Common myeloid progenitor, CD34-positive (primary cell): ENCODE data around the gene ZNF526.

Experiments used
- CTCF ChIA-PET: fragments of 350-600 bp; sonication (Branson Sonifier 250); formaldehyde crosslinking; loops from one replicate; lab custom pipeline; 2021; ENCODE audit warnings: antibody characterized with exemption; lab: Charles Lee
- POLR2A ChIA-PET: fragments of 350-600 bp; sonication (Branson Sonifier 250); formaldehyde crosslinking; loops from one replicate; lab custom pipeline; 2021; ENCODE audit warnings: antibody characterized with exemption; lab: Charles Lee
- DNase-seq, 3 donors: peaks; one replicate each; pipeline versions ENCODE4 v3.0.0 to v3.0.0-alpha.2; 2013
- H3K27ac ChIP-seq, 2 experiments: 1 replicate in 1 of 2; 2 replicates in 1 of 2; pipeline ENCODE4 v1.7.0; 2013; ENCODE audit warnings: inconsistent platforms in 2 of 2, low read length in 2 of 2, mild to moderate bottlenecking in 2 of 2, low read depth in 1 of 2, moderate library complexity in 1 of 2; ENCODE audit not compliant: severe bottlenecking in 2 of 2, insufficient read depth in 1 of 2, poor library complexity in 1 of 2
- H3K27me3 ChIP-seq, 5 experiments: replicated peaks in 2 of 5; 1 replicate in 3 of 5; 2 replicates in 2 of 5; pipeline versions ENCODE4 v1.6.1 to v1.7.0; 2013; ENCODE audit warnings: low read length in 4 of 5, mild to moderate bottlenecking in 2 of 5, moderate library complexity in 2 of 5, inconsistent platforms in 1 of 5; ENCODE audit not compliant: insufficient read depth in 5 of 5, control insufficient read depth in 4 of 5
- H3K36me3 ChIP-seq, 4 experiments: 1 replicate in 2 of 4; 2 replicates in 2 of 4; pipeline versions ENCODE4 v1.6.1 to v1.7.0; 2013; ENCODE audit warnings: low read length in 3 of 4, control low read depth in 1 of 4, mild to moderate bottlenecking in 1 of 4; ENCODE audit not compliant: control insufficient read depth in 4 of 4, insufficient read depth in 4 of 4
- H3K4me1 ChIP-seq, 4 experiments: 1 replicate in 3 of 4; 2 replicates in 1 of 4; pipeline versions ENCODE4 v1.6.1 to v1.7.1; 2013; ENCODE audit warnings: low read length in 3 of 4, mild to moderate bottlenecking in 3 of 4, control low read depth in 1 of 4, inconsistent platforms in 1 of 4, moderate library complexity in 1 of 4; ENCODE audit not compliant: control insufficient read depth in 4 of 4, insufficient read depth in 4 of 4; ENCODE audit errors: control extremely low read depth in 1 of 4
- H3K4me3 ChIP-seq, 7 experiments: 1 replicate in 4 of 7; 2 replicates in 3 of 7; pipeline versions ENCODE4 v1.5.1 to v1.7.0; 2013; ENCODE audit warnings: mild to moderate bottlenecking in 7 of 7, low read length in 6 of 7, moderate library complexity in 6 of 7, inconsistent platforms in 2 of 7, low read depth in 2 of 7, control low read depth in 1 of 7; ENCODE audit not compliant: insufficient read depth in 4 of 7, control insufficient read depth in 1 of 7; ENCODE audit errors: extremely low read depth in 1 of 7
- H3K9me3 ChIP-seq, 5 experiments: 1 replicate in 4 of 5; 2 replicates in 1 of 5; pipeline versions ENCODE4 v1.6.1 to v1.7.1; 2013; ENCODE audit warnings: low read length in 4 of 5, mild to moderate bottlenecking in 2 of 5, inconsistent platforms in 1 of 5, low read depth in 1 of 5, moderate library complexity in 1 of 5; ENCODE audit not compliant: control insufficient read depth in 4 of 5, insufficient read depth in 2 of 5; ENCODE audit errors: control extremely low read depth in 1 of 5
- WGBS: methylation state at CpG from one replicate; pipeline ENCODE4 v1.1.5; 2013; ENCODE audit not compliant: insufficient coverage; 5-methylcytosine and 5-hydroxymethylcytosine counted together

Gene ZNF526

DNA sequence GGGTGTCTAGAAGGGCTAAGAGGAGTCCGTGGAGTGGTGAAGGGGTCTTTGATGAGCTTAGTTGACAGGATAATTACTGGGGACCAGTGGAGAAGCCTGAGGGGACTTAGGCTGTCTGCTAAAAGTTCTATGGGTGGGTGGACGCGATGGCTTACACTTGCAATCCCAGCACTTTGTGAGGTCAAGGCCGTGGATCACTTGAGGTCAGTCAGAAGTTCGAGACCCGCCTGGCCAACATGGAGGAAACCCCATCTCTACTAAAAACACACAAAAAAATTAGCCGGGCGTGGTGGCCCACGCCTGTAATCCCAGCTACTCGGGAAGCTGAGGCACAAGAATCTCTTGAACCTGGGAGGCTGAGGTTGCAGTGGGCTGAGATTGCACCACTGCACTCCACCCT is 25.1 kb downstream of the ZNF526 start:
- Histone ChIP-seq H3K9me3 (no peaks in the 10 kb centered on the region), H3K4me3 (peak overlapping the region in 3 of 7 experiments; percentile 39 to 88 (median 81)), H3K27ac (no peak overlapping the region), H3K36me3 (peaks cover 0 to 35% (median 11%) of the 10 kb centered on the region in 4 experiments), H3K4me1 (peaks cover 7 to 43% (median 35%) of the 10 kb centered on the region in 4 experiments), H3K27me3 (no peaks in the 10 kb centered on the region)
- WGBS, result 96% methylated on average over 8 of the region's 10 CpGs
- DNase-seq, result no peak
- POLR2A ChIA-PET, result interaction anchor here (0.8 to 3.9 kb wide), 4 partner anchors 25 to 44 kb away, joined by 3 to 21 read pairs (median 4); partner anchors contain the start of gene ZNF526
- CTCF ChIA-PET, result interaction anchor here (1.1 to 12.3 kb wide), 8 partner anchors 25 to 51 kb away, joined by 3 to 159 read pairs (median 5); no protein-coding TSS in a partner anchor

DNA sequence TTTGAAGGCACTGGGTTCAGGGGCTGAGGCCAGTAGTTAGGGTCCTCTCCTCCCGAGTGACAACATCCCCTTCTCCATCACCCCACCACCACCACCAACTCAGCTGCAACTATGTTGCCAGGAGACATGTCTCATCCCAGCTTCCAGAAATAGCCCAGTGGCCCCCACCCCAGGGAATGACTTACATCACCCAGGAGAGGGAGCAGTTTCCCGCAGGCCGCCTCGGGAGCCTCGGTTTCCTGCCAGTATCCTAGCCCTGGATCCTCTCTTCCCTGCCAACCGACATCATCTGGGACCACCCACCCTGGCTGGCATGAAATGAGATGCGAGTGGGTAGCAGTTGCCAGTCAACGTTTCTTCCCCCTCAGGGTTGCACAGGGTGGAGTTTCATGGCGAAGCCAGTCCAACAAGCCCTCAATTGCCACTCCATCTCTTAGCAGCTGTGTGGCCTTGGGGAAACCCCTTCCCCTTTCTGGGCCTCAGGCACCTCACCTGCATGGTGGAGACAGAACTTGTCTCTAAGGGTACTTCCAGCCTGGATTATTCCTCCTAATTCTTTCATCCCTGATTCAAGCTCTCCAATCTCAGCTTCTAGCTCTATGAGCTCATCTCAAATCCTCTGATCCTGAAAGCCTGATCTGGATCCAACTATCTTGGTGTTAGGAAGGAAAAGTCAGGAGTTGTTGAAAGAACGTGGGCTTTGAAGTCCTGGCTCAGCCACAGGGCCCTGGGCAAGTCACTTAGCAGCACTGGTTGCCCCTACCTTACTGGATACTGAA is 26.2 kb downstream of the ZNF526 start:
- no peak overlapping the region for H3K4me3 ChIP-seq
- 73% methylated on average over 6 of the region's 10 CpGs for WGBS
- ChIA-PET CTCF (interaction anchor here (0.9 to 12.3 kb wide), 14 partner anchors 18 to 138 kb away, joined by 3 to 159 read pairs (median 4); no protein-coding TSS in a partner anchor), POLR2A (interaction anchor here (1.1 to 3.9 kb wide), 4 partner anchors 24 to 47 kb away, joined by 3 to 21 read pairs (median 4); no protein-coding TSS in a partner anchor)
- H3K36me3 ChIP-seq, result peaks cover 0 to 34% (median 11%) of the 10 kb centered on the region in 4 experiments
- no peaks in the 10 kb centered on the region for H3K9me3 ChIP-seq
- H3K4me1 ChIP-seq, result peaks cover 6 to 46% (median 41%) of the 10 kb centered on the region in 4 experiments
- no peaks in the 10 kb centered on the region for H3K27me3 ChIP-seq
- no peak overlapping the region for H3K27ac ChIP-seq
- peak in 1 of 3 donors; percentile 19 for DNase-seq

DNA sequence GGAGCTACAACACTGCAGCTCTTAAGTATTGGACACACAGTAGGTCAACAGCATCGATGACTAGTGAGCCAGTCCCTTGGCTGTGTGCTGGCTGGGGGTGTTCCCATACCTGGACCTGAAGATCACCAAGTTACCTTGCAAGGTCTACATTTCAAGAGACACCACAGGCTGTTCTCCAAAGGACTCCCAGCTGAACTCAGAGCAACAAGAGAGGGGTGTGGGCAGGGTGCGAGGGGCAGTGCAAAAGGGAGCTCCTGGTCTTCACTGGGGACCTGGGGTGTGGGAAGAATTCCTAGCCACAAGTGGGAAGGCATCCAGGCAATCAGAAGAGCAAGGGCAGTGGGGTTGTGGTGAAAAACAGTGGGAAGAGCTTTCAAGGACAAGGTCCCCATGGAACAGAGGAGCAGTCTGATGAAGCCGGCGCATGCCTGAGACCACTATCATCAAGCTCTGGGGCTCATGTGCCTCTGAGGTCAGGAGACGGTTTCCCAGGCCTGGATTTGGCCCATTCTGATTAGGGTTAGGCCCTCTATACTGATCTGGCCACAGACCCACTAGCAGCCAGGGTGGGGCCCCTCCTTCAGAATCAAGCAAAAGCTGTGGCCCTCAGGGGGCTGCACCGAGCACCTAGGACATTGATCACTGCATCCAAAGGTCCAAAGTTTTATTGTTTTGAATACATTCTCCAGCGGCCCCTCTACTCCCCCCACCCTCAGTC is 27.0 kb downstream of the ZNF526 start:
- ChIA-PET CTCF (interaction anchor here (0.9 to 12.3 kb wide), 12 partner anchors 19 to 139 kb away, joined by 3 to 159 read pairs (median 4); no protein-coding TSS in a partner anchor), POLR2A (interaction anchor here (1.3 to 3.9 kb wide), 2 partner anchors 27 to 34 kb away, joined by 3 to 21 read pairs; no protein-coding TSS in a partner anchor)
- WGBS, result 91% methylated on average over 5 of the region's 7 CpGs
- no peak overlapping the region for H3K4me3 ChIP-seq
- H3K27me3 ChIP-seq, result no peaks in the 10 kb centered on the region
- peaks cover 0 to 34% (median 11%) of the 10 kb centered on the region in 4 experiments for H3K36me3 ChIP-seq
- H3K9me3 ChIP-seq, result no peaks in the 10 kb centered on the region
- peak in 1 of 3 donors; percentile 10 for DNase-seq
- no peak overlapping the region for H3K27ac ChIP-seq
- peaks cover 0 to 51% (median 42%) of the 10 kb centered on the region in 4 experiments for H3K4me1 ChIP-seq

DNA sequence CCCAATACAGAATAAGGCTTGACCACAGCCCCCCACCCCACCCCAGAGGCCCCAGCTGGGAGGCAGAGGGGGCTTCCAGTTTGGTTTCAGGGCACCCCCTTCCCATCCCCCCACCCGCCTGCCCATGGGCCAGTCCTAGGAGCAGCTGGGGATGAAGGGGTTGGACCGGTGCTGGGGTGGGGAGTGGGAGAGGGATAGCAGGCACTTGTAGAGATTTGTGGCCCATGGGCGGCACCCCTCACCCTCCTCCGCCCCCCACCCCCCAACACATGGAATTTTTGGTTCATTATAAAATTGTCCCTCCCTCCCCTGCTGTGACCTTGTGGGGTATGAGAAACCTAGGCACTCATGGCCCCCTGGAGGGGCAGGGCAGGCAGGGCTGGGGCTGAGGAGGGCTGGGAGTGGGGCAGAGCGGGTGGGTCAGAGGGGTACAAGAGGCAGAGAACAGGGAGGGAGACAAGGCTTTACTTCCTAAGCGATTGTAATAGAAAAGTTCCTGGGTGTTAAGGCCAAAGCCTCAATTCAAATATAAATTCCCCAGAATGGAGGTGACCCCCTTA is 27.6 kb downstream of the ZNF526 start:
- POLR2A ChIA-PET, result interaction anchor here (3.9 kb wide), 1 partner anchor 33 kb away, joined by 21 read pairs; no protein-coding TSS in a partner anchor
- 100% methylated on average over 1 of the region's 6 CpGs for WGBS
- CTCF ChIA-PET, result interaction anchor here (1.4 to 12.3 kb wide), 5 partner anchors 23 to 139 kb away, joined by 4 to 159 read pairs (median 7); no protein-coding TSS in a partner anchor
- no peak for DNase-seq
- Histone ChIP-seq H3K27me3 (no peaks in the 10 kb centered on the region), H3K36me3 (peaks cover 0 to 34% (median 11%) of the 10 kb centered on the region in 4 experiments), H3K4me1 (peaks cover 0 to 57% (median 49%) of the 10 kb centered on the region in 4 experiments), H3K4me3 (no peak overlapping the region), H3K9me3 (no peaks in the 10 kb centered on the region), H3K27ac (no peak overlapping the region)

DNA sequence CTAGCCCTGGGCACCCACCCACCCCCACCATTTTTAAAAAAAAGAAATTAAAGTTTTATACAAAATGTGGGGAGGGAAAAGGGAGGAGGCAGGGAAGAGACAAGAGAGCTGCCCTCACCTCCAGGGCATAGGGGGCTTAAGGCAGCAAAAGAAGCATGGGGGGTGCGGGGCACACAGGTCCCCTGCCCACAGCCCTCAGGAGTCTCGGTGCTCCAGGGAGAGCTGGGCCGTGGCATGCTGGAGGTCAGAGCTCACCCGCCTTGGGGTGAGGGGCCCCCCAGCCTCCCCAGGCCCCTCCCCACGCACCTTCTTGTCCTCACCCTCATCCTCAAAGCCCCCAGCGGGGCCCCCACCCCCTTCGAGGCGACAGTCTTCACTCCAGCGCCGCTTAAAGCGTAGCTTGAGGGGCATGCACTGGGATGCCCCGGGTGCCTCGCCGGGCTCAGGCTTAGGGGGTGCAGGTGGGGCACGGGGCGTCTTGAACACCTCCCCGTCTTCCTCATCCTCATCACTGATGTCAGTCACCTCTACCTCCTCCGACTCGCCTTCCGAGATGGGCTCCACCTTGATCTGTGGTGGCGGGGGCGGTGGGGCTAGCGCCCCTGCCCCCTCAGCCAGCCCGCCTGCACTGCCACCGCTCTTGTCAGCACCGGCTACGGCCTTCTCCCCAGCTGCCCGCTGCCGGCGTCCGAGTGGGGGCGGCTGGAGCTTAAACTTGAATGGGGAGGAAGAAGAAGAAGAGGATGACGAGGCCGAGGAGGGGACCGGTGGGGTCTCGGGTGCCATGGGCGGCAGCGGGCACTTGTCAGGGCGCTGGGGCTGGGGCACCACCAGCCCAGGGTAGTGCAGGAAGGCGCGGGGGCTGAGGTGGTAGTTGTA is 28.4 kb downstream of the ZNF526 start:
- ChIA-PET CTCF (interaction anchor here (0.8 to 12.3 kb wide), 2 partner anchors 31 to 47 kb away, joined by 3 to 159 read pairs; no protein-coding TSS in a partner anchor), POLR2A (interaction anchor here (1.5 kb wide), 1 partner anchor 31 kb away, joined by 3 read pairs; no protein-coding TSS in a partner anchor)
- Histone ChIP-seq H3K9me3 (no peaks in the 10 kb centered on the region), H3K27me3 (no peaks in the 10 kb centered on the region), H3K27ac (no peak overlapping the region), H3K4me1 (peaks cover 0 to 58% (median 52%) of the 10 kb centered on the region in 4 experiments), H3K36me3 (peaks cover 0 to 34% (median 11%) of the 10 kb centered on the region in 4 experiments), H3K4me3 (no peak overlapping the region)
- DNase-seq, result no peak
- WGBS, result 95% methylated on average over 35 of the region's 41 CpGs
